Epithelial cell of proximal tubule (primary cell): ENCODE measurements around the gene MRPL36. TPM values are rescaled to one million over a fixed set of nuclear protein-coding genes. Genes with fewer than 3 reads are reported as not detected.

ENCODE experiments used
- DNase-seq: peaks from one replicate; pipeline ENCODE4 v3.0.0-alpha.2; 2011; ENCODE audit warnings: low read depth
- H3K4me3 ChIP-seq: 2 replicates; pipeline ENCODE4 v1.5.1; 2011; ENCODE audit warnings: low read depth, mild to moderate bottlenecking, low read length
- total RNA-seq: library from RNA; depleted of rRNA; stranded (reverse); fragments of >200 nt; gene quantifications from 2 replicates; pipeline ENCODE4 v1.2.3, GENCODE V29; 2015
- TF ChIP-seq, protein P1 (sequence below): conservative IDR thresholded peaks from 2 replicates; pipeline ENCODE4 v1.5.1; 2012; ENCODE audit warnings: low read depth, mild to moderate bottlenecking, low read length

MRPL36 gene
- total RNA-seq, 1 donor from 2014 or later: 57.9 TPM

DNA sequence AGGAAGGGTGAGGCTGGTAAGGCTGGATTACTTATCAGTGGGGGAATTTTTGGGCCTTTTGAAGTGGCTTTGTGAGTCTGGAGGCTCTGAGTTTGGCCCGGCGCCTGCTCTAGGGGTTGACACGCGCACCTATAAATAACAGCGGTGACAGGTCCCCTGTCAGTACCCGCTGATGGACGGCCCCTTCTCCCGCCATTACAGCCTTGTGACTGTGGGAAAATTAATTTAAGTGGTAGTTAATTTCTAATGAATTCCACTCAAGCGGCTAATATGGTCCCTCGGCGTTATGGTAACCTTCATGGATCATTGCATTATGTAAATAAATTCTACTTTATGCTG, 16.5 kb downstream of the MRPL36 start:
- no peak for DNase-seq
- TF ChIP-seq, protein P1, sequence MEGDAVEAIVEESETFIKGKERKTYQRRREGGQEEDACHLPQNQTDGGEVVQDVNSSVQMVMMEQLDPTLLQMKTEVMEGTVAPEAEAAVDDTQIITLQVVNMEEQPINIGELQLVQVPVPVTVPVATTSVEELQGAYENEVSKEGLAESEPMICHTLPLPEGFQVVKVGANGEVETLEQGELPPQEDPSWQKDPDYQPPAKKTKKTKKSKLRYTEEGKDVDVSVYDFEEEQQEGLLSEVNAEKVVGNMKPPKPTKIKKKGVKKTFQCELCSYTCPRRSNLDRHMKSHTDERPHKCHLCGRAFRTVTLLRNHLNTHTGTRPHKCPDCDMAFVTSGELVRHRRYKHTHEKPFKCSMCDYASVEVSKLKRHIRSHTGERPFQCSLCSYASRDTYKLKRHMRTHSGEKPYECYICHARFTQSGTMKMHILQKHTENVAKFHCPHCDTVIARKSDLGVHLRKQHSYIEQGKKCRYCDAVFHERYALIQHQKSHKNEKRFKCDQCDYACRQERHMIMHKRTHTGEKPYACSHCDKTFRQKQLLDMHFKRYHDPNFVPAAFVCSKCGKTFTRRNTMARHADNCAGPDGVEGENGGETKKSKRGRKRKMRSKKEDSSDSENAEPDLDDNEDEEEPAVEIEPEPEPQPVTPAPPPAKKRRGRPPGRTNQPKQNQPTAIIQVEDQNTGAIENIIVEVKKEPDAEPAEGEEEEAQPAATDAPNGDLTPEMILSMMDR: no peak
- H3K4me3 ChIP-seq: no peak overlapping the region

DNA sequence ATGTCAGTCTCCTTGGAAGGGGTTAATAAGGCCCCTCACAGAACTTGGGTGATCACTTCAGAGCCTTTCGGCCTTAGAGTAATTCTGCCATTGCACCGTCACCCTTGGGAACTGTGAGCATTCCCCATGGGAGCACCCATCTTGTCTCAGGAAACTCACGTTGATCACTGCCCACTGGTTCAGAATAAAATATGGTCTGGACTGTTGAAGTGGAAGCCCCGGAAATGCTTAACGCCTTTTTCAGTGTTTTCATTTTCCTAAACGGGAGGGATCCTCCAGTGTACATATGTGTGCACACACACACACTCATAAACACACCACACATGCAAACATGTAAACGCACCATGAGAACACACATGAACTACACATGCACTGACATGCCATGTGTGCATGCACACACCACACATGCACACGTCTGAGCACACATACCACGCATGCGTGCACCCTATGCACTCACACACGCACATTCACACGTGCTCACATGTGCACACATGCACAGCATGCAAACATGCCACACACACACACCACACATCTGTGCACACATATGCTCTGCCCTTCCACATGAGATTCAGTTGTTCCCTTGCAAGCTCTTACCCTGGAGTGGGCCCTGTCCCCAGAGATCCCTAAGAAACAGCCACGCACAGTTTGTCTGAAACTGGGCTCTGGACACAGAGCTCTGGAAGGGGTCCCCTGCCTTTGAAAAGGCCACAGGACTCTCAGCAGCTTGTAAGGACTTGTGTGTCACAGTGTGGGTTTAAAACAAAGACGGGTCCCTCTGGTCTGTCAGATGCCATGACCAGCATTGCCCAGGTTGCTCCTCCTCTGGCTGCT, 17.0 kb downstream of the MRPL36 start:
- no peak overlapping the region for H3K4me3 ChIP-seq
- TF ChIP-seq, protein P1: no peak
- no peak for DNase-seq

DNA sequence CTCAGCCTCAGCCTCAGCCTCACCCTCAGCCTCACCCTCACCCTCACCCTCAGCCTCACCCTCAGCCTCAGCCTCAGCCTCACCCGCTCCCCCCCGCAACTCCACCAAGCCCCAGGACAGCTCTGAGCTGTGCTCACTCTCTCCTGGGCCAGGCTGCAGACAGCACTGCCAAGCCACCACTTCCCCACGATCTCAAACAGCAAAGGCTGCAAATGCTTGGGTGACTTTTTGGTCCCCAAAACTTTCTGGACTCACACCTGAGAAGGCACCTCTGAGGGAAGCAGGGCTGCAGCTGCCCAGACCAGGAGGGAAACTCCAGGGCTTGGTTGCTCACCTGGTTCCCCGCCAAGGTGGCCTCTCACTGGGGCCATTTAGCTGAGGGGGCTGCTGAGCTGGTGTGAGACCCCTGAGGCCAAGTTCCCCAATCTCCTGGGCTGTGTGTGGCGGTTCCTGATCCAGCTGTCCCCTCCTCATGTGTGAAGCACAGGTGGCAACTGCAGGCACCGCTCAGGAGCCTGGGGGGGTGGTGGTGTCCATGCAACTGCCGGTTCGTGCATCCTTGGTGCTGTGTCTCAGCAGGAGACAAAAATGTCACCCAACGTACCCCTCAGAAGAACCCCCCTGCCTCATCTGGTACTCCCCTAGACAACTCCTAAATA, 17.8 kb downstream of the MRPL36 start:
- no peak for DNase-seq
- TF ChIP-seq, protein P1: no peak
- no peak overlapping the region for H3K4me3 ChIP-seq

DNA sequence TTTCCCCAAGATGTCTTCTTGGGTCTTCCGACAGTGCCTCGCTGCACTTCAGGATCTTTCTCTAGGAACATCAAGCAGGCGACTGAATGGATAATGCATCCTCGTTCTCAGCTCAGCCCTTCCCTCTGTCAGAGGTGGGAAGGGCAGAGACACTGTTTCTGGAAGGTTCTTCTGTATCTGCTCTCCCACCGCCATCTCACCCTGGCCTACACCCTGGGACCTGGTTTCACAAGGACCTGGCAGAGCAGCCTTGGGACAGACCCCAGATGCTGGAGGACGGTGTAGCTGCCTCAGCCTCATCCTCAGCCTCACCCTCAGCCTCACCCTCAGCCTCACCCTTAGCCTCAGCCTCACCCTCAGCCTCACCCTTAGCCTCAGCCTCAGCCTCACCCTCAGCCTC, 18.5 kb downstream of the MRPL36 start:
- no peak for DNase-seq
- H3K4me3 ChIP-seq: no peak overlapping the region
- TF ChIP-seq, protein P1: no peak

DNA sequence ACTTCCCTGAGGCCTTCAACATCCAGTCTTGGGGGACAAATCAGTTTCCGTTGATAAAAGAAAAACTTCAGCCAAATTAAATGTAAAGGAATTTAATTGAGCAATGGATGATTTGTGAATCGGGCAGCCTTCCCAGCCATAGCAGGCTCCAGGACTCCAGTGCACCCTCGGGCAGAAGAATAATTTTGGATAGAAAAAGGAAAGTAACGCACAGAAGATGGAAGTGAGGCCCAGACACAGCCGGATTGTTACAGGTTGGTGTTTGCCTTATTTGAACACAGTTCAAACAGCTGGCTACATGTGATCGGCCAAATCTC, 19.1 kb downstream of the MRPL36 start:
- TF ChIP-seq, protein P1: no peak
- no peak for DNase-seq
- H3K4me3 ChIP-seq: no peak overlapping the region

DNA sequence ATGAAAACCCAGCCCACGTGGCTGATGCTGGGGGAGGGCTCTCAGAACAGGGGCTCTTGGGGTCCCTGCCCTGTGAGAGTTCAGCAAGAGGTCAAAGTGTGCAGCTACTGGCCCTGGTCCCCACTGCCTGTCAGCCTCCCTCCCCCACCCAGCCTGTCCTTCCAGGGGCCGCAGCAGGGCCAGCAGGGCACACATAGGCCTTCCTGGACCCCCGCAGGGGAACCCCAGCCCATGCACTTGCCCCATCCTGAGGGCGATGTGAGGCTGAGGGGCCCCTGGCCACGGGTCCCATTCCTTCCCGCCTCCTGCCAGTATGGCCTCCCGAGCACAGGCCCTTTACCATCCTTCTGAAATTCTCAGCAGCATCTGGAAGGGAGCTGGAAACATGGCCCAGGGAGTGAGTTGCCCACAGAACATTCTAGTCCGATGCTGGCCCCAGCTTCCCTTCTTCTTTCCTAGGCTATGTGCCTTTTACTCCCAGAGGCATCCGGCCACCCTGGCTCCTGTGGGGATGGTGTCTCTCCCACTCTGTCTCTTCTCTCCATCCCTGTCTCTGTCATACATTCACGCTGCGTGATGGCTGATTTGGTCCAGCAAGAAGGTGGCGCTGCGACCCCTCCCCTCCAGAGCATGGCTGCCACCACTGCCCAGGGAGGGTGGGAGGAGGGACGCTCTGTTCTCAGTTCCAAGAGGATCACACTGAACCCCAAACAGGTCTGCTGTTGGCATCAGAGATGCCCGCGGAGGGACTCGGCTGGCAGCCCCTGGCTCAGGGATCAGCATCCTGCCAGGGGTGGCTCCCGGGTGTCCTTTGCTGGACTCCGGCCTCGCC, 19.6 kb downstream of the MRPL36 start:
- no peak overlapping the region for H3K4me3 ChIP-seq
- TF ChIP-seq, protein P1: no peak
- no peak for DNase-seq
